Skin epidermis (tissue), 12 donors: Measurements from ENCODE around the gene ATP8B3.

Experiments used
- H3K27ac ChIP-seq, 21 experiments: fragments of 200-600 bp; sonication (generic) in 11 of 21; one replicate each; pipeline ENCODE4 v1.5.0; 2020; ENCODE audit warnings: mild to moderate bottlenecking in 3 of 21, inconsistent platforms in 2 of 21, moderate library complexity in 2 of 21
- H3K4me3 ChIP-seq, 7 experiments: fragments of 200-600 bp; sonication (generic) in 2 of 7; one replicate each; pipeline ENCODE4 v1.5.0; 2020; ENCODE audit warnings: inconsistent platforms in 2 of 7, mild to moderate bottlenecking in 2 of 7, moderate library complexity in 1 of 7

The ATP8B3 gene

GRCh38 chr19:1811942-1812425 lies at the start of gene ATP8B3:
TSS of gene ATP8B3 (minus strand) at chr19:1812276. CDS start at chr19:1811736, 540 bp downstream.
- H3K27ac ChIP-seq: peak within 1 kb of the TSS in 20 of 21 experiments; percentile 5 to 78 (median 60)

DNA sequence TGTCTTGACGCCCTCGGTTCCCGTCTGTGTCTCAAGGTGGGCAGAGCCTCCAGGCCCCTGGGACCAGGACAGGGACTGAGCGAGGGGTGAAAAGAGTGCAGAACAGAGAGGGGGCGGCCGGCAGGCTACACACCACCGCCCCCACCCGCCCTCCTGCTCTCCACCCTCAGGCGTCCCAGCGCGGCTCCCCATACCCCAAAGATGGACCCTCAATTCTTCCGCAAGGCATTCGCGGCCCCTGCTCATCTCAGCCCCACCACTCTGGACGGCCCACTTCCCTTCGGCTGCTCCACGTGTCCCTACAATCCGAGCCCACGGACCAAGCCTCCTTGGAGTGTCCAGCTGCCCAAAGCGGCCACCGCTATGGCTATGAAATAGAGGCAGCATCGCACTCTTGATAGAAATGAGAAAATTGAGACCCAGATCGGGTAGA lies 49.5 kb upstream of the ATP8B3 start:
- Histone ChIP-seq H3K27ac (peak overlapping the region in 17 of 21 experiments; percentile 18 to 99 (median 86)), H3K4me3 (peak overlapping the region; percentile 59 to 85 (median 72))

More at GRCh38 chr19:1811942-1812425, at the start of gene ATP8B3:
- H3K4me3 ChIP-seq: peak within 1 kb of the TSS; percentile 25 to 54 (median 45)

GRCh38 chr19:1860821-1861598 lies 48.9 kb upstream of the ATP8B3 start:
- peak overlapping the region in 14 of 21 experiments; percentile 11 to 99 (median 87) for H3K27ac ChIP-seq
- H3K4me3 ChIP-seq: peak overlapping the region; percentile 59 to 85 (median 72)

GRCh38 chr19:1860042-1860775 lies 48.1 kb upstream of the ATP8B3 start:
- Histone ChIP-seq H3K4me3 (peak overlapping the region in 3 of 7 experiments; percentile 8 to 80 (median 72)), H3K27ac (peak overlapping the region in 14 of 21 experiments; percentile 6 to 99 (median 87))

- peak overlapping the region in 3 of 7 experiments; percentile 8 to 80 (median 72) for H3K4me3 ChIP-seq
- H3K27ac ChIP-seq: peak overlapping the region in 14 of 21 experiments; percentile 6 to 99 (median 87)
Observed at GRCh38 chr19:1859331-1859781, 47.3 kb upstream of the ATP8B3 start.

GRCh38 chr19:1858412-1859081 lies 46.5 kb upstream of the ATP8B3 start:
- H3K27ac ChIP-seq: peak overlapping the region in 18 of 21 experiments; percentile 83 to 99 (median 90)
- no peak overlapping the region for H3K4me3 ChIP-seq

DNA sequence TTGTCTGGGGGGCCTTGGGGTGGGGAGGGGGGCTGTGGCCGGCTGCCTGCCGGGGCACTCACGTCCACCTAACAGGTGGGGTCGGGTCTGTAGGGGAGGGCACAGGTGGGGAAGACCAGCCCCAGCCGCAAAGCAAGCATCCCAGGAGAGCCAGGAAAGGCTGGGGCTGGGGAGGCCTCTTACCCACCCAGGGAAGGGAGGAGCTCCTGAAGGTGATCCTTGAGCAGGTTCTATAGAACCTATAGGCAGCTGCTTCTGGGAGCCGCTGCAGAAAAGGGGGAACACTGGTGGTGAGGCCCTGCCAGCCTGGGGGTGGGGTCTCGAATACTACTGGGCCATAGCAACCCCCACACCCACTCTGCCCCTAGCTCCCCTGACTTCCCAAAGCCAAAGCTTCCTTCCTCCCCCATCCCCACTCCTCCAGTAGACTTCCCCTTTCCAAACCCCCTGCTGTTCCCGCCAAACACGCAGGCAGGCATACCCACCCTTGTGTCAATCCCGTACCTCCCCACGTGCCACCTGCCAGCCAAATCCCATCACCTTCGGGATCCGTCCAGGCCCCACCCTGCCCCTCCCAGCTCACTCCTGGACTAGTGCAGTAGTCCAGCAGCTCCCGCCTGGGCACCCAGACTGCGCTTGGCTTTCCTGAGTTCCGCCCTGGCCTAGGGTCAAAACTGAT lies 45.7 kb upstream of the ATP8B3 start:
- H3K27ac ChIP-seq: peak overlapping the region in 20 of 21 experiments; percentile 79 to 99 (median 90)
- peak overlapping the region; percentile 34 to 57 (median 38) for H3K4me3 ChIP-seq

DNA sequence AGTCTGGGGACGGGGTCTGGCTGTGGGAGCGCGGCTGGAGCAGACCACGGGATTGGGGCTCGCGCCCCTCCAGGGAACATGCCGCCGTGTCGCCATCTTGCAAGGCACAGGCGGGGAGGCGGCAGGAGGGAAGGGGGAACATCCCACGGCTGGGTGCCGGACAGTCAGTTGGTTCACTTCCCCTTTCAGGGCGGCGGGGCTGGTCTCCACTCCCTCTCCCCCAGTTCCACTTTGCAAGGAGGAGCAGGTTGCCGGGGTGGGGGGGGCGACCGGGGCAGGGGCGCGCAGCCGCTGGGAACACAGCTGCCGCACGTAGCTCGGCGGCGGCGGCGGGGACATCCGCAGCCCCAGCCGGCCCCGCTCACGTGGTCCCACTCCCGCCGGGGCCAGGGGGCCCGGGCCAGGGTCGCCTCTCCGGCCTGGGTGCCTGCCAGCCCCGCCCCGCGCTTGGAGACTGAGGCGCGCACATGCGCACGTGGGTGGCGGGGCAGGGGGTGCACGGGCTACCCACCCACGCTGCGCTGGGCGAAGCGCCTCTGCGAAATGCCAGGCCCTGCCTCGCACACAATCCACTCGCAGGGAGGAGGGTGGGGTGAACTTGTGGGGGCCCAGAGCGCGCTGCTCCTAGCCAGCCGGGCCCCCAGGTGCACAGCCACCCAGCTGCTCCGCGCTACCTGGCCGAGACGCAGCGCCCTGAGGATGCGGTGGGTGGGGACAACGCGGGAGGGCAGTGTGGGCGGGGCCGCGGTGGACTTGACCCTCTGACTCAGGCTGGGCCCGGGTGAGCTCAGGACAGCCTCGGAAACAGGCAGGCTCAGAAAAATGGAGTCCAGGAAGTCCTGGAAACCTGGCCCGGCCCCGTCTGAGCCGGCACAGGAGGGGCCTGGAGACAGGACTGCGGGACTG lies 44.9 kb upstream of the ATP8B3 start:
- Histone ChIP-seq H3K4me3 (peak overlapping the region; percentile 34 to 57 (median 38)), H3K27ac (peak overlapping the region; percentile 58 to 99 (median 89))

GRCh38 chr19:1856345-1856697 lies 44.2 kb upstream of the ATP8B3 start:
- H3K27ac ChIP-seq: peak overlapping the region; percentile 58 to 99 (median 89)

DNA sequence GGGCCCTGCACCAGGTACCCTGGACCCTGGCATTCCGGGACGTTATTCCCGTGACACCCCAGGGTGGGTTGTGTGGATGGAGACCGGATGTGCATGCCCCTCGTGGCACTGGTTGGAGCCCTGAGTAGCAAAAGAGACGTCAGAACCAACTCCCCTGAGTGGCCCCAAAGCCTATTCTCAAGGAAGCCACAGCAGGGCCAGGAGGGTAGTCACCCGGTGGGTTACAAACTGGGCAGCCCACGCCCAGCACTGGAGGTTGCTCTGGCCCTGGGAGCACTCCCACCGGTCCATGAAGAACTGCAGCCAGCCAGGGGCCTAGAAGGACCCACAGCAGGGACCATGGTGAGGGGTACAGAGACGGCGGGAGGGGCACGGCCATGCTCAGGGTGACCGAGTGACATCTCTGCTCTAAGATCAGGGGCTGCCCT lies 43.8 kb upstream of the ATP8B3 start:
- Histone ChIP-seq H3K27ac (peak overlapping the region; percentile 27 to 99 (median 89)), H3K4me3 (peak overlapping the region; percentile 34 to 57 (median 38))

More at GRCh38 chr19:1856345-1856697, 44.2 kb upstream of the ATP8B3 start:
- H3K4me3 ChIP-seq: peak overlapping the region; percentile 34 to 57 (median 38)

GRCh38 chr19:1855040-1855827 lies 43.2 kb upstream of the ATP8B3 start:
- H3K27ac ChIP-seq: peak overlapping the region; percentile 27 to 99 (median 89)
- peak overlapping the region; percentile 34 to 57 (median 38) for H3K4me3 ChIP-seq

DNA sequence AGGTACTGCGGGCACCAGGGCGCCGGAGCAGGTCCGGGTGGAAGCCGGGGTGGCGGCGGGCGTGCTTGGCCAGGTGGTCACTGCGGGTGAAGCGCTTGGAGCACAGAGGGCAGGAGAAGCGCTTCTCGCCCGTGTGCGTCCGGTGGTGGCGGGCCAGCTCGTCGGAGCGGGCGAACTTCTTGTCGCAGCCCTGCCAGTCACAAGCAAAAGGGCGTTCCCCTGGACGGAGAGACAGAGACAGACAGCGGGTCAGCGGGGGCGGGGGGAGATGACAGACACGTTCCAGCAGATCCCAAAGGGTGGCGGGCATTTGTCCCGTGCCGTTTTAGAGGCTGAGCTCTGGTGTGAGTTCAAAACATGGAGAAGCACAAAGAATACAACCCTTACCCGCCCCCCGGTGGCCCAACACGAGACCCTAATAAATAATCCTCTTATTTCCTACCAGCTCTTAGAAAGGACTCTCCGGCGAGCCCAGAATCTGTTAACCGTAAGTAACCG lies 42.5 kb upstream of the ATP8B3 start:
- H3K27ac ChIP-seq: peak overlapping the region in 20 of 21 experiments; percentile 53 to 99 (median 89)
- H3K4me3 ChIP-seq: peak overlapping the region in 5 of 7 experiments; percentile 38 to 57 (median 40)

DNA sequence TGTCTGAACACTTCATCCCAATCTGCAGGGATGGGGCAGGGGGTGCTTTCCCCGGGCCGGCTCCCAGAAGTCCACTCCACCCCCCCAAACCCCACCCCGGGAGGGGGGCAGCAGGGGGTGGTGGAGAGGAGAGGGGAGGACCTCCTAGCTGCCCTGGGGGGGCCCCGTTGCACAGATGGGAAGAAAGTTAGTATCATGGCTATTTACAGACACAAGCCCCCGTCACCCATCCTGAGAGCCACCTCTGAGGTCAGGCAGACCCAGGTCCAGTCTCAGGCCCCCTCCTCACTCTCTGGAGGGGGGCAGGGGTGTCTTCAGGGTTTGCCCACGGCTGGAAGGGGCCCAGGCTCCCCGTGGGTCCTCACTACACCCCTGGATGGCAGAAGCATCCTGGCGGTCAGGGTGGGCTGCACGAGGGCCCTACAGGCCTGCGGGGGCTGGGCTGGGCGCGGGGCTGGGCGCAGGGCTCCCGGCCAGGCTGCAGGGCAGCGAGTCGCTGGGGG lies 42.0 kb upstream of the ATP8B3 start:
- peak overlapping the region in 3 of 7 experiments; percentile 38 to 57 (median 47) for H3K4me3 ChIP-seq

DNA sequence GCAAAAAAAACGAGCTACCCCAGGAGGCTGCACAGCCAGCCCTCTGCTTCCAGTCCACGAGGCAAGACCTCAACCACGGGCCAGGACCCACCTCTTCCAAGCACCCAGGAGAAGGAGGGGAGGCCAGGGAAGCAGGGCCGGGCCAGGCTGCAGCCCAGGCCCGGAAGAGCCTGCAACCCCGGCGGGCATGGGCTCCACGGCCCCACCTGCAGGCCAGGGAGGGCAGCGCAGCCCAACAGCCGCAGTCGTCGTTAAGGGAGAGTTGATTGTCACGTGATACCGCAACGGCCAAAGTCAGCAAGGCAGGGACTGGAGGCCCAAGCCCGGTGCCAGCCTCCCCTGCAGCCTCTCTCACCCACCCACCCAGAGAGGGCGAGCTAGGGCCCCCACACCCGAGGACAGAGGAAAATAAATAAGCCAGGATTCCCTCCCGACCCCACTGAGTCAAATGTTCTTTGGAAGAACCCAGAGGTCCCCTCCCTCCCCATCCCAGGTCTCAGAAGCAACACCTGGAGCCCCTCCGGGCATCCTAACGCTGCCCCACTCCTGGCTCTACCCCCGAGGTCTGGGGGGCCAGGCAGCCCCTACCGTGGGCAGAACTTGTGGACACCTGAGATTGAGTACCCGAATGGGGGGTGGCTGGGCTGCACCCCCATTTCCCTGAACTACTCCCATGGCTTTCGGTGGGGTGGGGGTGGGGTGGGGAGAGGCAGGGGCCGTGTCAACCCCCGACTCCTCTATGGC lies 41.4 kb upstream of the ATP8B3 start:
- peak overlapping the region in 1 of 7 experiments; percentile 57 for H3K4me3 ChIP-seq
- H3K27ac ChIP-seq: peak overlapping the region in 18 of 21 experiments; percentile 35 to 99 (median 88)

More for the DNA sequence above, 42.0 kb upstream of the ATP8B3 start:
- peak overlapping the region in 20 of 21 experiments; percentile 35 to 99 (median 88) for H3K27ac ChIP-seq

- H3K27ac ChIP-seq: peak overlapping the region in 12 of 21 experiments; percentile 10 to 99 (median 48)
- no peak overlapping the region for H3K4me3 ChIP-seq
Observed at GRCh38 chr19:1852581-1853128, 40.6 kb upstream of the ATP8B3 start.
